ENCODE measurements around the gene ZNF511.

The ZNF511 gene

GRCh38 chr10:133295426-133296320, 13.0 kb upstream of the ZNF511 start:
- no peak for DNase-seq

GRCh38 chr10:133297504-133297903, 11.2 kb upstream of the ZNF511 start:
- no peak for DNase-seq

- no peak for DNase-seq
Observed at GRCh38 chr10:133298466-133298865, 10.2 kb upstream of the ZNF511 start.

DNA sequence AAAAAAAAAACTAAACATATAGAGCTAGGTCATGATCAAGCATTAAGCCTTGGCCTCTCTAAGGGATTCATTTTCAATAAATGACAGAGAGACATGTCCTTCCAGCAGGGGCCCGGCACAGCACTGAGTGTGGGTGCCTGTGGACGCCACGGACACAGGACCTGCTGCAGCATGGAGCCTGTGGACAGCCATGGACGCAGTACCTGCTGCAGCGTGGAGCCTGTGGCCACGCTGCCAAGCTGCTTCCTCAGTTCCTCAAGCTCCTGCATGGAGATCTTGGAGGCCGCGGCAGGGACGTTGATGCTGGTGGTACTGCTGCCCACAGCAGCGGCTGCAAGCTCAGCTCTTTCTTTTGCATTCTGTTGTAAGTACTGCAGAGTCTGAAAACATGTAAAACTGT, 9.5 kb upstream of the ZNF511 start:
- DNase-seq, result no peak

DNA sequence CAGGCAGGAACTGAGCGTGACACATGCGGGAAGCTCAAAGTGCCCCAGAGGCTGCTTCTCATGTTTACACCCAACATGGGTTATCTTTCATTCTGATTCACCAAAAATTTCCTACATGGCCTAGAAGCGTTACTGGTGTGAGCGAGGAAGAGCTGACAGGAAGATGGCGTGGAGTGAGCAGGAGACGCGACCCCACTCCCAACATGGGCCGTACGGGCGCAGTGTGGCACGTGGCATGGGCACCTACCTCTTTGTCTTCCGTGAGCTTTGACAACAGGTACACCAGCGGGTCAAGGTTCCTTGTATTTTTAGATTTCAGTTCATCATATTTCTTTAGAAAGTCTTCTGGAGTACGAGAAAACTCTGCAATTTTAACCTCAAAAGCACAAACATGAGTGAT, 9.0 kb upstream of the ZNF511 start:
- no peak for DNase-seq

GRCh38 chr10:133302230-133302629, 6.5 kb upstream of the ZNF511 start:
- DNase-seq, result no peak

DNA sequence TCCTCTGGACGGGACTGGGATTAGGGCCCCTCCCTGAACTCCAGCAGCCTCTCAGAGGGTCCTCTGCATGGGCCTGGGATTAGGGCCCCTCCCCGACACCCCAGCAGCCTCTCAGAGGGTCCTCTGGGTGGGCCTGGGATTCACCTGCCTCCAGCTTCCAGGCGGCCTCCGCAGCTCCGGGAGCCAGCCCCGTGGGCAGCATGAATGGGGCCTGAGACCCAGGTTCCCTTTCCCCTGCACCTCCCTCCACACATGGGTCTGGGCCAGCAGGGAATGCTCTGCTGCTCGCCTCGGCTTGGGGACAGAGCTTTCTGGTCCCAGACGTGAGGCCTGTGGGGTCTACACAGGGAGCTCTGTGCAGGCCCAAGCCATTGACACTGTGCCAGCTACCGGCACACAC, 5.5 kb upstream of the ZNF511 start:
- no peak for DNase-seq

GRCh38 chr10:133306097-133306476, 2.6 kb upstream of the ZNF511 start:
- DNase-seq, result no peak

GRCh38 chr10:133306941-133307379, 1.8 kb upstream of the ZNF511 start:
- DNase-seq, result no peak

DNA sequence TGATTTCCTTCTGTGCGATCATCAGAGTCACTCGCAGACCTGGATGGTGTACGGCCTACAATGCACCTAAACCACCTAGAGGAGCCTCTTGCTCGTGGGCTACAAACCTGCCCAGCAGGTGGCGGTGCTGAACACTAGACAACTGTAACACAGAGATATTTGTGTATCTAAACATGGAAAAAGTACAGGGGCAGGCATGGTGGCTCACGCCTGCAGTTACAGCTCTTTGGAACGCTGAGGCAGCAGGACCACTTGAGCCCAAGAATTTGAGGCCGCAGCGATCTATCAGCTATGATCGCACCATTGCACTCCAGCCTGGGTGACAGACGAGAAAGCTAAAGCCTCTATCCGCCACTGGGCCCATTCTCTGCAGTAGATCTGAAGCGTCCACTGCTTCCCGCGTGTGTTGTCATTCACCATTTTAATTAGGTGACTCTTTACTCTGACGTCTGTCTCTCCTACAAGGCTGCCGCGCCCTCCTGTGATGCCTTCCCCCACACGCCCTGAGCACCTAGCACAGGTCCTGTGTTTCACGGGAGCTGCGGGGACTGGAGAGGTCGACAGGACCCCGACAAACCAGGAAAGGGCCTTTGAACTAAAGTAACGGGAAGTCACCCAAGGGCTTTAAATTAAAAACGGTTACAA, 816 bp upstream of the ZNF511 start:
- no peak for DNase-seq

- no peak for DNase-seq
Observed at GRCh38 chr10:133309100-133309719, 496 bp downstream of the ZNF511 start.

- no peak for DNase-seq
Observed at GRCh38 chr10:133309720-133310398, 1.1 kb downstream of the ZNF511 start.

DNA sequence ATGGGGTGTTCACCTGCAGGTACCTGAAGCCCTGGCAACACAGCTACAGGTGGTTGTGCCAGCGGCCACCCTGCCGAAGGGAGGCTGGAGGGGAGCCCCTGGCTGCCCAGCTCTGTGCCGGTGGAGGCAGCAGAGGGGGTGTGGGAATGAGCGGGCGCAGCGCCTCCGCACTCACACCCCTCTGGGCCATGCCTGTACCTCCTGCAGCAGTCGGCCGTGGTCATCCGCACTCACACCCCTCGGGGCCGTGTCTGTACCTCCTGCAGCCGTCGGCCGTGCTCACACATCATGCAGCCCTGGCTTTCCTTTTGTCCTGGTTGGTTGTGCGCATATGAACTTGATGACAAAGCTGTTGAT, 1.7 kb downstream of the ZNF511 start:
- no peak for DNase-seq

- no peak for DNase-seq
Observed at GRCh38 chr10:133310789-133311188, 2.1 kb downstream of the ZNF511 start.

DNA sequence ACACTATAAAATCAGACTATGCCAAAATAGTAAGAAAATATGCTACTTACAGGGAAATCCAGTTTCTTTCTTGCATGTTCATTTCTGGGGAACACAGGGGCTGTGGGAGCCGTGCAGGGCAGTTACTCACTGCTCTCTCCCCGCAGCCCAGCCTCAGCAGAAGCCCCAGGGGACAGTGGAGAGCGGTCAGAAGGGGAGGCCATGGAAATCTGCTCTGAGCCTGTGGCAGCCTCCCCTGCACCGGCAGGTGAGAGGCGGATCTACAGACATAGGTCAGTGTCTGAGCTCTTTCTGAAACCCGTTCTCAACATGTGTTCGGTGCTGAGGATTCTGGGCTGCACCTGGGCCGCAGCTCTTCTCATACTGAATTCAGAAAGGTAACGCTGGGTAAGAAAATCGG, 2.9 kb downstream of the ZNF511 start:
- no peak for DNase-seq

- no peak for DNase-seq
Observed at GRCh38 chr10:133312016-133312768, 3.5 kb downstream of the ZNF511 start.

DNA sequence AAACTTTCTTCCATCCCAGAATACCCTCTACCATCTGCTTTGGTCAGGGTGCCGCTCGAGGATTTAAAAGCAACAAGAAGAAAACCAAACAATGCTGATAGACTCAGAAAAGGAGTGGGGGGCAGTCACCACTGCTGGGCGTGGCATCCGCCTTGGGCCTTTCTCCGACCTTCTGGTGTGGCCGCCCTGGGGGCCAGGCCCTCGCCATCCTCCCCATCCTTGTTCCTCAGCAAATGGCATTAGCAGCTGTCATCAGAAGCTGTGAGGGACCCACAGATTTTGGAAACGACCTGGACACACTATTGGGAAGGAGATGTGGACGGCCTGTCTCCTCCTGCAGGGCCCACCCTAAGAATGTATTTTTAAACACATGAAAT, 4.0 kb downstream of the ZNF511 start:
- no peak for DNase-seq

- no peak for DNase-seq
Observed at GRCh38 chr10:133313192-133313591, 4.5 kb downstream of the ZNF511 start.

GRCh38 chr10:133314911-133315310, 6.2 kb downstream of the ZNF511 start:
- DNase-seq, result no peak

- no peak for DNase-seq
Observed at GRCh38 chr10:133315847-133316246, 7.1 kb downstream of the ZNF511 start.

DNA sequence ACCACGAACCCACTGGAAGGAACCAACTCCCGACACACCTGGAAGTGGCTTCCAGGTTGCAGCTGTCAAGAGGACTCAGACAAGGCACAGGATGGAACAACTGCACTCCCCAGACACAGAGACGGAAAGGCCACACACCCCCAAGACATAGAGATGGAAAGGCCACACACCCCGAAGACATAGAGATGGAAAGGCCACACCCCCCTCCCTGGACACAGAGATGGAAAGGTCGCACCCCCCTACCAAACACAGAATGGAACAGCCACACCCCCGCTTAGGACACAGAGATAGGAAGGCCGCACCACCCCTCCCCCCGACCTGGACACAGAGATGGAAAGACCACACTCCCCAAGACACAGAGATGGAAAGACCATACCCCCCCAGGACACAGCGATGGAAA, 7.6 kb downstream of the ZNF511 start:
- DNase-seq, result no peak

GRCh38 chr10:133316732-133317131, 8.0 kb downstream of the ZNF511 start:
- no peak for DNase-seq

Measured in NCI-H1694 treated with DMSO at 0.1 percent for 48 hours (cell line).